A549 treated with GW870086 at 1 μM for 4 hours (cell line): ENCODE measurements around the gene TREH. TPM values are rescaled to one million over a fixed set of nuclear protein-coding genes. Genes with fewer than 3 reads are reported as not detected.

Experiments used
- total RNA-seq: library from RNA; stranded (reverse); fragments of 200-300 nt; extraction: Qiagen RNA extraction; gene quantifications from 5 replicates; pipeline ENCODE4 v1.2.3, GENCODE V29; 2022; ENCODE audit warnings: low read depth

Gene TREH, protein sequence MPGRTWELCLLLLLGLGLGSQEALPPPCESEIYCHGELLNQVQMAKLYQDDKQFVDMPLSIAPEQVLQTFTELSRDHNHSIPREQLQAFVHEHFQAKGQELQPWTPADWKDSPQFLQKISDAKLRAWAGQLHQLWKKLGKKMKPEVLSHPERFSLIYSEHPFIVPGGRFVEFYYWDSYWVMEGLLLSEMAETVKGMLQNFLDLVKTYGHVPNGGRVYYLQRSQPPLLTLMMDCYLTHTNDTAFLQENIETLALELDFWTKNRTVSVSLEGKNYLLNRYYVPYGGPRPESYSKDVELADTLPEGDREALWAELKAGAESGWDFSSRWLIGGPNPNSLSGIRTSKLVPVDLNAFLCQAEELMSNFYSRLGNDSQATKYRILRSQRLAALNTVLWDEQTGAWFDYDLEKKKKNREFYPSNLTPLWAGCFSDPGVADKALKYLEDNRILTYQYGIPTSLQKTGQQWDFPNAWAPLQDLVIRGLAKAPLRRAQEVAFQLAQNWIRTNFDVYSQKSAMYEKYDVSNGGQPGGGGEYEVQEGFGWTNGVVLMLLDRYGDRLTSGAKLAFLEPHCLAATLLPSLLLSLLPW
- total RNA-seq = not detected in 5 replicates

DNA sequence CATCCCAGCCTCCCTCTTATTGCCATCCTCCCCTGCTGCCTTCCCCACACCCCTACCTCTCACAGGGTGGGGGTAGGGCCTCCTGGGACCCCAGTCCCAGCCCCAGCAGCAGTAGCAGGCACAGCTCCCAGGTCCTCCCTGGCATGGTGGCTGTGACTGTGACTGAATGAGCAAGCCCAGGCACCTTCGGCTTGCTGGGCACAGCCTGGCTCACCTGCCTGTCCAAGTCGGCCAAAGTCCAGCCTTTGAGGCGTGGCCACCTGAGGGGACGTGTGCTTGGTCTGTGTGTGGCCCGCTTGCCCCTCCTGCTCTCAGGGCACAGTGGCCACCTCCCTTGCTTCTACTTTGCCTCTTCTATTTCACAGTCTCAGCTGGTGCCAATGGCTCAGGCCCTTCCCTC, at the start of gene TREH:
TREH (minus strand) TSS at position 168 of the 400 bp plus-strand sequence; CDS start at position 145, 23 bp downstream.

DNA sequence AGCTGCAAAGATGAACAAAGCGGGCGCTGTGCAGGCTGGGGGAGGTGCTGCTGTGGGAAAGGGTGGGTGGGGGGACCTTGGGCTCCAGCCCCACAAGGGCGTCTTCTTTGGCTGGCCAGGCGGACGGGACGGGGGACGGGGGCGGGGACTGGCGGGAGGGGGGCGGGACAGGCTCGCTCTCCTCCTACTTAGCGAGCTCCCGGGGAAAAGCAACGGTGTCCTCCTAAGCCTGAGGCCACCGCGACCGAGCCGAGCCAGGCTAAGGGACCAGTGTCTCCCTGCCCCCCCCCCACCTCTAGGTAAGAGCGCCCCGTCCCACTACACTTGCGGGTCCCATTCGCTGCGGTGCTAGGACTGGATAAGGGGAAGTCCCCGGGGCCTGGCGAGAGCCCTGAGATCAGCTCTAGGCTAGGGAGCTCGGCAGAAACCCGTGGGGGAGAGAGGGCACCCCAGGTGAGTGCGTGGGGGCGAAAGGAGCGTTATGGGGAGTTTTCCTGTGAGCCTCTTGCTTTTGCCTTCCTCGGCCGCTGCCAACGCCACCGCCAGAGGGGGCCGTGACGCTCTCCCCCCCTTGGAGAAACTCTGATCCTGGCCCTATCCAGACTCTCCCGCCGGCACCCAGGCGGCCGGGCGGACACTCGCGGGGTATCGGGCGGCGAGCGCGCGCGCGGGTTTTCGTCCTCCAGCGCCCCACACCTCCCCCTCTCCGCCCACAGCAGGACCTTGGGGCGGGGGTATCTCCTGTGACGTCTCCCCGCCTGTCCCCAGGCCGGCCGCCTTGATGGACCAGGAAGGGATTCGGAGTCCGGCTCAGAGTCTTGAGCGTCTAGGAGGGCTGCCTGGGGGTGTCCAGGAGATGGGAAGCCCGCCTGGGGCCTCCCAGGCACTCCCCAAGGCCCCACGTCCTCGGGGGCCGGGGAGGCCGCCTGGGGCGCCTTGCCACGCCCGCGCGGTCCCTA, 71.8 kb downstream of the TREH start, which contains the start of gene PHLDB1:
PHLDB1 (plus strand) TSS at position 215 of the 959 bp plus-strand sequence. CDS start 6,222 bp downstream, outside the sequence.

Other genes with a start within 250 kb of the TREH start
- 7.9 to 13.1 TPM (median 12.6 TPM) in 5 replicates for gene KMT2A, start 243.2 kb downstream of the TREH start, total RNA-seq
- not detected in 5 replicates for gene TTC36, start 152.2 kb downstream of the TREH start, total RNA-seq
- 0.40 to 0.67 TPM (median 0.59 TPM) in 5 replicates for gene TMEM25, start 148.5 kb downstream of the TREH start, total RNA-seq
- gene IFT46, start 113.7 kb downstream of the TREH start, total RNA-seq = 15.8 to 17.7 TPM (median 16.4 TPM) in 5 replicates
- gene ARCN1, start 107.2 kb downstream of the TREH start, total RNA-seq = 84.4 to 96.1 TPM (median 94.7 TPM) in 5 replicates
- 7.0 to 9.8 TPM (median 7.5 TPM) in 5 replicates for gene PHLDB1, start 72.0 kb downstream of the TREH start, total RNA-seq
- 19.0 to 31.5 TPM (median 24.5 TPM) in 5 replicates for gene DDX6, start 111.5 kb upstream of the TREH start, total RNA-seq
- 0.06 to 0.26 TPM (median 0.14 TPM) in 5 replicates for gene CXCR5, start 204.2 kb upstream of the TREH start, total RNA-seq
- 126 to 208 TPM (median 188 TPM) in 5 replicates for gene BCL9L, start 246.3 kb upstream of the TREH start, total RNA-seq